Measurements from ENCODE around the gene CARD18.

GRCh38 chr11:105137286-105137685 lies 2.3 kb downstream of the CARD18 start:
- TF ChIP-seq CTCF (conservative IDR thresholded peaks at IDR 0.05; ENCODE audit: low read depth, low read length) (no peak), EZH2phosphoT487 (IDR thresholded peaks at IDR 0.05; ENCODE audit: borderline replicate concordance, low read length) (no peak), EZH2 (IDR thresholded peaks at IDR 0.05; ENCODE audit: low read length, unreplicated experiment) (no peak)

All from PC-3 (cell line).